DMS153 treated with DMSO at 0.1 percent for 48 hours (cell line): Measurements from ENCODE around the gene DIDO1.

ENCODE experiments used
- DNase-seq: peaks from one replicate; lab custom pipeline; 2025; ENCODE audit not compliant: unreplicated experiment; lab: John Stamatoyannopoulos, UW

DIDO1 gene

DNA sequence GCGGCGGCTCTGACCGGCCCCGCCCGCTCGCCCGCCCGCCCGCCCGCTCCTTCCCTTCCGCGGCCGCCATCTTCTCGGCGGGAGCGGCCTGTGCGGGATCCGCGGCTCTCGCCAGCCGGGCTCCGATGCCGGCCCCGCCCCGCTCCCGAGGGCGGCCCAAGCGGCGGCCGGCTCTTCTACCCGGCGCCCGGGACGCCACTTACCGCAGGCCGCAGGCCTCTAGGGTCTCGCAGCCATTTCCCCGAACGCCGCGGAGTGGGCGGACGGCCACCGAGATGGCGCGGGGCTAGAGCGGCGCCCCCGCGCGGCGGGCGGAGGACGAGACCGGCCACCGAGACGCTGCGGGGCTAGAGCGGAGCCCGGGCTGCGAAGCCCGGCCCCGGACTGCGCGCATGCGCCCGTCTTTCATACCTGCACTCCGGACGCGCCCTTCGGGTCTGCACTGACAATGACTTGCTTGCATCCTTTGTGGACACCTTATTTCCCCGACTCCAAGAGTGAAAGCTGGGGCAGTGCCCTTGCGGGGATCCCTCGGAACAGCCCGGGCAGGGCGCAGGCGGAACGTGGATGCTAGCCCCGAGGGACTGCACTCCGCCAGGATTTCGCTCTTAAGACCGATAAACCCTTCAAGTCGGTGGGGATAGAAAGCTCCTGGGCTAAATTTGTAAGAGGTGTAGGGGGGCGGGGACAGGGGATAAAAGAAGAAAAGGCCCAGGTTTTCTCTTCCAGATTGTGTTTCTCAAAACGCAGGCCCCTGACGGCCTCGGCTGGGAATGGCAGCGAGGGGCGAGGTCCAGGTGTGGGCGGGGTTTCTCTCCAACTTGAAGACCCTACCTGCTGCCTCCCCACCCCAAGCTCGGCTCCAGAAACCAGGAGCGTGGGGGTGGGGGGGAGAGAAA is at the start of gene DIDO1:
Gene DIDO1, minus strand, starts transcription at position 277 of the 899 bp plus-strand sequence.
- peak; percentile 79 for DNase-seq

DNA sequence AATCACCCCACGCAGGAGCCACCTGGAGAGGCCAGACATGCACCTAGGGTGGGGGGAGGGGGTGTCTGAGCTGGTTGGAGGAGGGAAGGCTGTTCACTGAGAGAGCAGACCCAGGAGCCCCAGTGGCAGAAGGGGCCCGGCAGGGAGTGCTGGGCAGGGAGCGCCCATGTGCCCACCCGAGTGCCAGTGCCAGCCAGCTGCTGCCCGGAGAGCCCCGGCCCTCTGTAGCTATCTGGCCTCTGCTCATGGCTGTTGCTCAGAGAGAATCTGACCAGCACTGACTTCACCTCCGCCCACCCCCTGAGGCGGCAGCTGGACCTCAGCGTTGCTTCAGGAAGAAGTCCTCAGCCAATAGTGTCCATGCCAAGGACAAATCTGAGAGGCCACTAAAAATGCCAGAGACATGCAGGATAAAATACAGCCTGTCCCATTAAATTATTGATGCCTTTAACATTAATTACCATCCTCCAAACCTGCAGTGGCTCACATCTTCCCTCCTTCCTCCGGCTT is 49.0 kb upstream of the DIDO1 start:
- no peak for DNase-seq

DNA sequence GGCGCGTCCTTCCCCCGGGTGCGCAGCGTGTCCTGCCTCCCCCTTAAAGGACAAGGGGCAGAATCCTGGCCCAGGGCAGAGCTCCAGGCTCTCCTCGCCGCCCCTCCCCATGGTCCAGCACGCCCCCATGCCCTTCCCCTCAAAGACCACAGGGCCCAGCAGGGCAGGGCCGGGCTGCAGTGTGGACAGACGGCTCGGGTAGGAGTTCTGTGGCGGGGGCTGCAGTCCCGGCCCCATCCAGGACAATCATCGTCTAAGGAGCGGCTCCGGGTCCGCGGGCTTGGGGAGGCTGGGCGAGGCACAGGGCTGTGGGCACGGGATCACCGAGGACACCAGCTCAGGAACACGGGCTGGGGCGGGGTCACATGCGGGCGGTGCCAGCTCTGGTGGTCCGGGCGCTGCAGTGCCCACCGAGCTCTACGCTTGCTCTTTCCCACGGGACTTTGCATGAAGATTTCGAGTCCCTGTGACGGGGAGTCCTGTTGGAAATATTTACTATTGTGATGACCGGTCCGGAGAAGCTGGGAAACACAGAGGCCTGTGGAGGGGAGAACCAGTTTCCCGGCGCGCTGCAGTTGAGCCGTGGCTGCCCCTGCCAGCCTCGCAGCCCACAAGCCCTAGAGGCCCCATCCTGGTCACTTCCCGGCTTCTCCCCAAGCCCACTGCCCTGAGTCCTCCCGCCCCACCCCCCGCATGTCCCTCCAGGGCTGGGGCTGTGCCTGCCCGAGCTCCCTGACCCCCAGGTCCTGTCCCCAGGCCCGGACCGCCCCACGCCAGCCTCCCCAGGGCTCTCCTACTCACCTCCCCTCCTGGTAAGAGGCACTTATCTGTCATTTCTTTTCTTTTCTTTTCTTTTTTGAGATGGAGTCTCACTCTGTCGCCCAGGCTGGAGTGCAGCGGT is 46.8 kb upstream of the DIDO1 start:
- DNase-seq = no peak

DNA sequence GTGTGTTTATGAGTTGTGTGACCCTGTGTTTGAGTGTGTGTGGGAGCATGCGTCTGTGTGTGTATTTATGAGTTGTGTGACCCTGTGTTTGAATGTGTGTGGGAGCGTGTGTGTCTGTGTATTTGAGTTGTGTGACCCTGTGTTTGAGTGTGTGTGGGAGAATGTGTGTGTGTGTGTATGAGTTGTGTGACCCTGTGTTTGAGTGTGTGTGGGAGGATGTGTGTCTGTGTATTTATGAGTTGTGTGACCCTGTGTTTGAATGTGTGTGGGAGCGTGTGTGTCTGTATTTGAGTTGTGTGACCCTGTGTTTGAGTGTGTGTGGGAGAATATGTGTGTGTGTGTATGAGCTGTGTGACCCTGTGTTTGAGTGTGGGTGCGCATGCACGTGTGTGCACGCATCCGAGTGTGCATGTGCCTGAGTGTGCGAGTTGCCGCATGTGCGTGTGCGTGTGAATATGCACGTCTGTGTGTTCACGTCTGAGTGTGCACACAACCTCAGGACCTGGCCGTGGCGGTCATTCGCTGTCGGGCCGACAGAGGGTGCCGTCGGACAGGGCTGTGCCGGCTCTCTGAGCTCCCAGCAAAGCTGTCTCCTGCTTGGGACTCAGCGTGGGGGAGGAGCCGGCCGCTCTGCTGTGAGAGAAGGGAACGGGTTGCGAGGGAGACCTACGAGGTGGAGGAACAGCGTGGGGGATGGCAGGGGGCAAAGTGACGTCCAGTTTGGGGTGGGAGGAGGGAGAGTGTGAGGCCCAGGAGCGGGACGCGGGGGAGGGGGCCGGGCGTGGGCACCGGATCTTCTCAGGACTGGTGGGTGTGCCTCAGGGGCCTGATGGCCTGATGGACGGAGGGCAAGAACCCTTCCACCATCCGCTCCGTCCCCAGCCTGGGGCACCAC is 45.9 kb upstream of the DIDO1 start:
- DNase-seq = peak; percentile 42

DNA sequence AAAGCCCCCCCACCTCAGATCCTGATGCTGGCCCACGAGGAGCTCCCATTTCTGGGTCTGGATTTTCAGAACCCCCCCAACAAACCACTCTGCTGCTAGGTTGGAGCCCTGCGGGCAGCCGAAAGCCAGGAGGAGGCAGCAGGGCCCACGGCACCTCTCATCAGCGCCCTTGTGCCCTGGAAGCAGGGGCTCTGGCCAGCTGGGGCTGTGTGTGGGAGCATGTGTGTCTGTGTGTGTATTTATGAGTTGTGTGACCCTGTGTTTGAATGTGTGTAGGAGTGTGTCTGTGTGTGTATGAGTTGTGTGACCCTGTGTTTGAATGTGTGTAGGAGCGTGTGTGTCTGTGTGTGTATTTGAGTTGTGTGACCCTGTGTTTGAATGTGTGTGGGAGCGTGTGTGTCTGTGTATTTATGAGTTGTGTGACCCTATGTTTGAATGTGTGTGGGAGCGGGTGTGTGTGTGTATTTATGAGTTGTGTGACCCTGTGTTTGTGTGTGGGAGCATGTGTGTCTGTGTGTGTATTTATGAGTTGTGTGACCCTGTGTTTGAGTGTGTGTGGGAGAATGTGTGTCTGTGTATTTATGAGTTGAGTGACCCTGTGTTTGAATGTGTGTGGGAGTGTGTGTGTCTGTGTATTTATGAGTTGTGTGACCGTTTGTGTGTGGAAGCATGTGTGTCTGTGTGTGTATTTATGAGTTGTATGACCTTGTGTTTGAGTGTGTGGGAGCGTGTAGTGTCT is 45.1 kb upstream of the DIDO1 start:
- DNase-seq = no peak

DNA sequence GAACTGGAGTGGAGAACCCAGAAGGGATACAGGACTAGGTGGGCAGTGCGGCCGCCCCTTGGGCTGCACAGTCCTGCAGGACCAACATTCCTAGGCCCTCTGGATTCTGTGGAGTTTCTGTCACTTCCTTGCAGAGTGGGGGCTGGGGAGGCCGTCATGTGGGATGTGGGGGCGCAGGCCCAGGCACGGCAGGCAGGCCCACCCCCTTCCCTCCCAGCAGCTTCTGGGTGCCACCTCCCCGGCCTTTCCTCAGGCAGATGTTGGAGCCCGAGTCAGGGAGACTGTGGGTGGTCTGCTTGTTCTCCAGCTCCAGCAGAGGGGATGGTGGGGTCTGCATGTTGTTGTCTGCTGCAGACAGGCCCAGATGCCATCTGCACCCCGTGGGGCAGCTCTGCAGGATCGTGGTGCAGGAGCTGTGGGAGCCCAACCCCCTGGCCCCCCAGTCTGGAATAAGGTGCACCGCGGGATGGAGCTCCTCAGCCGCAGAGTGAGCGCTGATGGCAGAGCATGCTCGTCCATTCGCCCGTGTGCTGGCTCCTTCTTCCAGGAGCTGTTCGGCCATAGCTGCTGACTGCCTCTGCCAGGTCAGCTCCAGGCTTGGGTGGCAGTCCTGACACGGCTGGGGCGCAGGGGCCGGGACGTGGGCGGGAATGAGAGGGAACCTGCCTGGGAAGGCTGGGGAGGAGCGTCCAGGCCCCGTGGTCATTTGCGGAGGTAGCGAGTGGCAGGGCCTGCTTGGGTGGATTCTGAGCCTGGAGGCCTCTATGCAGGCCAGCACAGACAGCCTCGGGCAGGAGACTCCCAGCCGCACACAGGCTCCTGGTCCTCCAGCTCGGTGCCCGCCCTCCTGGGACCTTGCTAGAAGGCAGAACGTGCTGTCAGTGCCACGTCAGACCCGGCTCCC is 44.3 kb upstream of the DIDO1 start:
- DNase-seq = no peak

- no peak for DNase-seq
Observed at GRCh38 chr20:62969939-62970306, 43.6 kb upstream of the DIDO1 start.

GRCh38 chr20:62969179-62969760 is 43.0 kb upstream of the DIDO1 start:
- DNase-seq = no peak

- DNase-seq = no peak
Observed at GRCh38 chr20:62968378-62969178, 42.3 kb upstream of the DIDO1 start.

DNA sequence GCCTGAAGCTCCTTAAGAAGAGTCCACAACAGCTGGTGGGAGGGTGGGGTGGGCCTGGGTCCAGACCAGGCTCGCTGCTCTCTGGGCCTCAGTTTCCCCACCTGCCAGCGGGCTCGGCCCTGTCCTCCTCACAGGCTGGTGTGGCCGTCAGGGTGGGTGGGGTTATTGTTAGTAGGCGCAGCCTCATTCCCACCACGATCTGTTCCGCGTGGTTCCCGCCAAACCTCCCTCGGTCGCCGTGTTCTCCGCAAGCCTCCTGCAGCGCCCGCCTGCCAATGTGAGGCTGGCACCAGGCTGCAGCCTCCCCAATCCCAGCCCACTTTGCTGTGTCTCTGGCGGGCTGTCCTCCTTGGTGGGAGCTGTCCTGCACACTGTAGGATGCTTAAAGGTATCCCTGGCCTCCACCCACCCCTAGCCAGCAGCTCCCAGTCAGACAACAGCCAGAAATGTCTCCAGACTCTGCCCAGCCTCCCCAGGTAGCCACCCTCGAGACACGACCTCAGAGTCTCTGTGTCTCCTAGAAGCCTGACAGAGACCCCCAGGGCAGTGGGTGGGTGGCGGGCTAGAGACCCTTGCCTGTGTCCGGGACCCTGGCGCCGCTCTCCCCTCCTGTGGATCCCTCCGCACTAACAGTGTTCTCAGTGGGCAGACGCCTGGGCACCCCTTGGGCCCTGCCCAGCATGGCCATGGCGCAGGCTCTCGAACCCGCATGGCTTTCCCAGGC is 41.5 kb upstream of the DIDO1 start:
- DNase-seq = no peak

DNA sequence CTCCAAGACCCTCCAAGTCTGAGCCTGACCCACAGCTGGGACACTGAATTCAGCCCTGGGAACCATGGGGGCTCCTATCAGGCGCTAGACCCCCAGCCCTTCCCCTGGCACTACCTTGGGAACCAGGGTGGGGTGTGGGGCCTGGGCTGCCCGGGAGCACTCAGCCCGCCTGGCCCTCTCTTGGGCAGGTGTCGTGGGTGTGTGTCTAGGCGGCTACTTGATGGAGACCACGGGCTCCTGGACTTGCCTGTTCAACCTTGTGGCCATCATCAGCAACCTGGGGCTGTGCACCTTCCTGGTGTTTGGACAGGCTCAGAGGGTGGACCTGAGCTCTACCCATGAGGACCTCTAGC is 40.8 kb upstream of the DIDO1 start:
- no peak for DNase-seq

GRCh38 chr20:62966212-62967148 is 40.2 kb upstream of the DIDO1 start:
- no peak for DNase-seq

DNA sequence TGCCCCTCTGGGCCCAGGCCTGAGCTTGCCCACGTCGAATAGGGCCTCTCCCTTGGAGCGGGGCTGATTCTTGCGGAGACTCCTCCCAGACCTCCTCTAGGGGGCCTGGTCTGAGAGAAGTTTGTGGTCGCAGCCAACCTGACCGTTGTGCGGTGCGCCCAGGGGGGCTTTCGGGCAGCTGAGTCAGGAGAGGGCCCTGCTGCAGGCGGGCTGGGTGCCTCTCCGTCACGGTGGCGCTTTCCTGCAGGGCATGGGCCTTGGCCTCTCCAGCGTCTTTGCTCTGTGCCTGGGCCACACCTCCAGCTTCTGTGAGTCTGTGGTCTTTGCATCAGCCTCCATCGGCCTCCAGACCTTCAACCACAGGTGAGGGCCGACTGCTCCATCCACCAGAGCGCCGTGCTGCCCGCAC is 39.1 kb upstream of the DIDO1 start:
- no peak for DNase-seq

DNA sequence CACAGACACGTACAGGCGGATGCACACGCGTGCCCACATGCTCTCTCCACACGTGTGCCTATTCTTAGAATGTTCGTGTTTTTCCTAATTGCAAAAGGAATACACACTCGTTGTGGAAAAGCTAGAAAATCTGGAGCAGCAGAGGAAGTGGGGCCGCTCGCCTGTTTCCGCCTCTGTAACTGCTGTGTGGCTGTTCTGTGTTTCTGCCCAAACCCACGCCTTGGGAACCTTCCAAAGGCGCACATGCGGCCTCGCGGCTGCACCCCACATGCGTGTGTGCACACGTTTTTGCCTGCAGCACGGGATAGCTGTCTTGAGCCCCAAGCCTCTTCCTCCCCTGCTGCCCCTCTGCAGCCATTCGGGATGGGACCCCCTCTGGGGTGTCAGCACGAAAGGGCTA is 38.4 kb upstream of the DIDO1 start:
- no peak for DNase-seq

DNA sequence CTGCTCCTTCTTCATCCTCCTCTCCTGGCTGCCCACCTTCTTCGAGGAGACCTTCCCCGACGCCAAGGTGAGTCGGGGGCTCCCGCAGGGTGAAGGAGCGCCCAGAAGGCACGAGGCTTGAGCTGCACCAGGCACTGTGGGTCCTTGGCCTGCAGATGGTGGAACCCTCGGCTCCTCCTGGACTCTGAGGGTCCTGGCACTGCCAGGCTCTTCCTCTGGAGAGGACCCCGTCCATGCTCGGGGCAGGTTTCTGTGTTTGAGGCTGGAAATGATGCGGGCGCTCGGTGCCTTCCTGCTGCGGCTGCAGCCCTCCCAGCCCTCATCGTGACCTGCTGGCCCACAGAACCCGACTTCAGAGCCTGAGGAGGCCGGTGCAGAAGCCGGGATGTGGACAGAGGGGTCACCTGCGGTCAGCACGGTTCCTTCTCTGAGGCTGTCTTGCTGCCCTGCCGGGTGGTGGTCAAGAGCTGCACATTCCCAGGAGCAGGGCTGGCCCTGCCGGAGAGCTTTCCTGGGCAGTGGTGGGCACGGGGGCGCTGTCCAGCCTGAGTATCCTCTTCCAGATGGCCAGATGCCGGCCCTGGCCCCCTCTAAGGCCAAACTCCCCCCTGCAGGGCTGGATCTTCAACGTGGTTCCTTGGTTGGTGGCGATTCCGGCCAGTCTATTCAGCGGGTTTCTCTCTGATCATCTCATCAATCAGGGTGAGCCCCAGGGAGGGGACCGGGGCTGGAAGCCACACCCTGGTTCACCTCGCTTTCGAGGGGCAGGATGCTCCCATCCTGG is 37.5 kb upstream of the DIDO1 start:
- no peak for DNase-seq
